22Rv1 (cell line): Measurements from ENCODE around the gene PLVAP.

Experiments
- ZFX ChIP-seq: fragments of 450-650 bp; IDR thresholded peaks from 2 replicates; pipeline ENCODE4 v1.6.1; 2017; ENCODE audit warnings: antibody characterized with exemption, borderline replicate concordance
- TF ChIP-seq, protein P1 (sequence below): fragments of 450-650 bp; IDR thresholded peaks from 2 replicates; pipeline ENCODE4 v1.5.1; 2017; ENCODE audit warnings: mild to moderate bottlenecking

DNA sequence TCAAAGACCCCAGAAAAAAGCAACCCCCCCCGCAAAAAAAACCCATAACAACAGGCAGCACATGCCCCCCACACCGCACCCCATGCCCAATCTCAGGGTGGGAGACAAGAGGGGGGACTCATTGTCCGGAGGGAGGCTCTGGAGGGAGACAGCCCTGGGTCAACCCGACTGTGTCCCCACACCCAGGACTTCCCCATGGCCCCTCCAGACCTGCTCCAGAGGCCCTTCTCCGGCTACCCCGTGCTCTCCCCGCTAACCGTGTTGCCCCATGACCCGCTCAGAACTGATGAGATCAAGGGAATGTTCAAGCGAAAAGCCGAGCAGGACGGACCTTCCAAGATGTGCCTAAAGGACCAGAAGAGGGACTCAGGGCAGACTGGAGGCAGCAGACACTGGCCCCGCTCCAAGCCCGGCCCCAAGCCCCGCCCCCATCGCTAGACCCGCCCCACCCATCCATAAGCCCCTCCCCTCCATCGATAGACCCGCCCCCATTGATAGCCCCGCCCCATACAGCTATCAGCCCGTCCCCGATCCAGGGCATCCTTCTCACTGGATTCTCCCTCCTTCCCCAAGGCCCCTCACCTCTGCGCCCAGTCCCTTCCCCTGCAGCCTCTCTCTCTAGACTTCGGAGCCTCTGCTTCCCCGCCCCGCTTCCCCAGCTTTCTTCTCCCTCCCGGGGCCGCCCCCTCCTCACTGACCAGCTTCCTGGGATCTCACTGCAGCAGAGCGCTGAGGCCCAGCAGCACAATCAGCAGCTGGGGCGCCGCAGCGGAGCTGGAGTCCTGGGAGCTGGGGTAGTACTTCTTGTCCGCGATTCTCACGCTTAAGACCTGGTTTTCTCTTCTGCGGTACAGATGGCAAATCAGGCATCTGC lies 26.1 kb upstream of the PLVAP start:
- TF ChIP-seq, protein P1, sequence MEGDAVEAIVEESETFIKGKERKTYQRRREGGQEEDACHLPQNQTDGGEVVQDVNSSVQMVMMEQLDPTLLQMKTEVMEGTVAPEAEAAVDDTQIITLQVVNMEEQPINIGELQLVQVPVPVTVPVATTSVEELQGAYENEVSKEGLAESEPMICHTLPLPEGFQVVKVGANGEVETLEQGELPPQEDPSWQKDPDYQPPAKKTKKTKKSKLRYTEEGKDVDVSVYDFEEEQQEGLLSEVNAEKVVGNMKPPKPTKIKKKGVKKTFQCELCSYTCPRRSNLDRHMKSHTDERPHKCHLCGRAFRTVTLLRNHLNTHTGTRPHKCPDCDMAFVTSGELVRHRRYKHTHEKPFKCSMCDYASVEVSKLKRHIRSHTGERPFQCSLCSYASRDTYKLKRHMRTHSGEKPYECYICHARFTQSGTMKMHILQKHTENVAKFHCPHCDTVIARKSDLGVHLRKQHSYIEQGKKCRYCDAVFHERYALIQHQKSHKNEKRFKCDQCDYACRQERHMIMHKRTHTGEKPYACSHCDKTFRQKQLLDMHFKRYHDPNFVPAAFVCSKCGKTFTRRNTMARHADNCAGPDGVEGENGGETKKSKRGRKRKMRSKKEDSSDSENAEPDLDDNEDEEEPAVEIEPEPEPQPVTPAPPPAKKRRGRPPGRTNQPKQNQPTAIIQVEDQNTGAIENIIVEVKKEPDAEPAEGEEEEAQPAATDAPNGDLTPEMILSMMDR: no peak
- no peak for TF ChIP-seq ZFX
